Kidney epithelial cell (primary cell): Measurements from ENCODE around the gene OR2B3. TPM values are rescaled to one million over a fixed set of nuclear protein-coding genes. Genes with fewer than 3 reads are reported as not detected.
"Not testable (repeated sequence)": the region's sequence is repeated elsewhere in the genome, so short reads cannot be mapped to it uniquely, and the experiment has no call there.

Source experiments
- DNase-seq: peaks from one replicate; pipeline ENCODE4 v3.0.0-alpha.2; 2010; ENCODE audit warnings: low read depth
- H3K27me3 ChIP-seq: 2 replicates; pipeline ENCODE4 v1.6.0; 2011; ENCODE audit warnings: low read length; ENCODE audit not compliant: control insufficient read depth, insufficient read depth
- H3K36me3 ChIP-seq: 2 replicates; pipeline ENCODE4 v1.5.1; 2011; ENCODE audit warnings: low read length; ENCODE audit not compliant: control insufficient read depth, insufficient read depth
- H3K4me3 ChIP-seq: 2 replicates; pipeline ENCODE4 v1.5.1; 2011; ENCODE audit warnings: low read depth, mild to moderate bottlenecking, control low read depth, low read length
- CTCF ChIP-seq: IDR thresholded peaks from 2 replicates; pipeline ENCODE4 v1.5.1; 2011; ENCODE audit warnings: mild to moderate bottlenecking, moderate library complexity, low read length, control low read depth, inconsistent platforms; ENCODE audit not compliant: insufficient read depth, poor library complexity, severe bottlenecking
- total RNA-seq: library from RNA; depleted of rRNA; stranded (reverse); fragments of >200 nt; gene quantifications from 2 replicates; pipeline ENCODE4 v1.2.3, GENCODE V29; 2015

Gene OR2B3, protein sequence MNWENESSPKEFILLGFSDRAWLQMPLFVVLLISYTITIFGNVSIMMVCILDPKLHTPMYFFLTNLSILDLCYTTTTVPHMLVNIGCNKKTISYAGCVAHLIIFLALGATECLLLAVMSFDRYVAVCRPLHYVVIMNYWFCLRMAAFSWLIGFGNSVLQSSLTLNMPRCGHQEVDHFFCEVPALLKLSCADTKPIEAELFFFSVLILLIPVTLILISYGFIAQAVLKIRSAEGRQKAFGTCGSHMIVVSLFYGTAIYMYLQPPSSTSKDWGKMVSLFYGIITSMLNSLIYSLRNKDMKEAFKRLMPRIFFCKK
- not detected in 2 replicates for total RNA-seq

GRCh38 chr6:29087213-29087612 is at the start of gene OR2B3:
Gene OR2B3 (minus strand): TSS chr6:29087313. CDS start chr6:29087248, 65 bp downstream.
- no peak within 1 kb of the TSS for H3K4me3 ChIP-seq
- H3K36me3 ChIP-seq = no peaks in the 10 kb centered on the region
- DNase-seq = no peak
- H3K27me3 ChIP-seq = no peaks in the 10 kb centered on the region
- no peak for TF ChIP-seq CTCF

GRCh38 chr6:29131691-29132090 is 44.6 kb upstream of the OR2B3 start:
- no peak overlapping the region for H3K4me3 ChIP-seq
- no peaks in the 10 kb centered on the region for H3K27me3 ChIP-seq
- no peak for DNase-seq
- no peak for TF ChIP-seq CTCF
- H3K36me3 ChIP-seq = no peaks in the 10 kb centered on the region

DNA sequence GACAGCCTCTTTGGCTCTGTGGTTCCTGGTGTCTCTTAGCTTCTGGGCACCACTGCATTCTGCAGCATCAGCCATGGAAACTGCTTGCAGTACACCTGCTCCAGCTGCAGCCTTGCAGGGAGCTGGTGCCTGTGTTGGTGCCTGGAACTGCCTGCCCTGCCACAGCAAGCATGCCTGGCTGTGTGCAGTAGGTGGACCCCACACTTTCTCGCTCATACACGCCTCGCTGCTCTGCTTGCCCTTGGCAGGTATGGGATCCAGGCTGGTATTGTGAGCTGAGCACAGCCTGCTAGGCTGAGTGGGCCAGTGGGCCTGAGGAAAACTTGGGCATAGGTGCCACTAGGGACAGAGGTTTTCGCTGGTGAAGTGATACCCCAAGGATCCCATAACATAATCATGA is 43.5 kb upstream of the OR2B3 start:
- no peak for TF ChIP-seq CTCF
- H3K27me3 ChIP-seq = no peaks in the 10 kb centered on the region

DNA sequence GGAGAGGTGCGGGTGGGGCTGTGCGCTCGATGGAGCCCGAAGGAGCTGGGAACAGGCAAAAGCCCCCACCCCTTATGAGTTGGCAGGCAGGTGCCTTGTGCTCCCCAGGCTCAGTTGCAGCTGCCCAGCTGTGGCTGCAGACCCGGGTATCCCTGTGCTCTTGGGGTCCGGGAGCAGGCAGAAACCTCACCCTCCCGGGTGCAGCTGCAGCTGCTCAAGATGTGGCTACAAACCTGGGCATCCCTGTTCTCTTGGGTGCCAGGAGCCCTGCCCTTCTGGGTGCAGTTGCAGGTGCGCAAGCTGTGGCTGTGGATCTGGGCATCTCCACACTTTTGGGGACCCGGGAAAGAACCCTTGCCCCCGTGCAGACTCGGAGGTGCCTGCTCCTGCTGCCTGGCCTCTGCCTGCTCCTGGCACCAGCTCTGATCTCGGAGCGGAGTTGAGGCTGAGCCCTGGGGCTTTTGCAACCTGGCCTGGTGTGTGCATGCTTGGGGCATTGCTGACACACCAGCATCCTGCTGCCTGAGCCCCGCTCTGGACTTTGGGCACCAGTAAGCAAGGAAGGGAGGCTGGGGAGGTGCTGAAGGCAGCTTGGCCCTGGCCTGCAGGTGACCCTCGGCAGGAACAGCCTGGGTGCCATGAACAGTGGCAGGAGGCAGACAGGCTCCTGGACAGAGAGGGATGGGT is 42.4 kb upstream of the OR2B3 start:
- no peaks in the 10 kb centered on the region for H3K27me3 ChIP-seq
- H3K4me3 ChIP-seq = no peak overlapping the region
- TF ChIP-seq CTCF = no peak
- DNase-seq = no peak
- H3K36me3 ChIP-seq = no peaks in the 10 kb centered on the region

More for the DNA sequence above, 43.5 kb upstream of the OR2B3 start:
- DNase-seq = no peak
- Histone ChIP-seq H3K4me3 (no peak overlapping the region), H3K36me3 (no peaks in the 10 kb centered on the region)

GRCh38 chr6:29114964-29115363 is 27.9 kb upstream of the OR2B3 start:
- not testable (repeated sequence) for H3K4me3 ChIP-seq, H3K27me3 ChIP-seq, DNase-seq

DNA sequence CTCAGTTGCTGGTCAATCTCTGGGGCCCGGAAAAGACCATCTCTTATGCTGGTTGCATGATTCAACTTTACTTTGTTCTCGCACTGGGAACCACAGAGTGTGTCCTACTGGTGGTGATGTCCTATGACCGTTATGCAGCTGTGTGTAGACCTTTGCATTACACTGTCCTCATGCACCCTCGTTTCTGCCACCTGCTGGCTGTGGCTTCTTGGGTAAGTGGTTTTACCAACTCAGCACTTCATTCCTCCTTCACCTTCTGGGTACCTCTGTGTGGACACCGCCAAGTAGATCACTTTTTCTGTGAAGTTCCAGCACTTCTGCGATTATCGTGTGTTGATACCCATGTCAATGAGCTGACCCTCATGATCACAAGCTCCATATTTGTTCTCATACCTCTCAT is 25.0 kb upstream of the OR2B3 start:
- TF ChIP-seq CTCF = no peak
- Histone ChIP-seq H3K27me3 (no peaks in the 10 kb centered on the region), H3K4me3 (no peak overlapping the region), H3K36me3 (no peaks in the 10 kb centered on the region)
- DNase-seq = no peak

More at GRCh38 chr6:29114964-29115363, 27.9 kb upstream of the OR2B3 start:
- H3K36me3 ChIP-seq = not testable (repeated sequence)
